Measurements from ENCODE around the gene CES2. TPM values are rescaled to one million over a fixed set of nuclear protein-coding genes. Genes with fewer than 3 reads are reported as not detected.

The CES2 gene
- total and polyA plus RNA-seq, 2 of the 8 experiments (the other 6 are each of a cell fraction or from before 2014, with no cell fraction given): 8.6 to 14.7 TPM

DNA sequence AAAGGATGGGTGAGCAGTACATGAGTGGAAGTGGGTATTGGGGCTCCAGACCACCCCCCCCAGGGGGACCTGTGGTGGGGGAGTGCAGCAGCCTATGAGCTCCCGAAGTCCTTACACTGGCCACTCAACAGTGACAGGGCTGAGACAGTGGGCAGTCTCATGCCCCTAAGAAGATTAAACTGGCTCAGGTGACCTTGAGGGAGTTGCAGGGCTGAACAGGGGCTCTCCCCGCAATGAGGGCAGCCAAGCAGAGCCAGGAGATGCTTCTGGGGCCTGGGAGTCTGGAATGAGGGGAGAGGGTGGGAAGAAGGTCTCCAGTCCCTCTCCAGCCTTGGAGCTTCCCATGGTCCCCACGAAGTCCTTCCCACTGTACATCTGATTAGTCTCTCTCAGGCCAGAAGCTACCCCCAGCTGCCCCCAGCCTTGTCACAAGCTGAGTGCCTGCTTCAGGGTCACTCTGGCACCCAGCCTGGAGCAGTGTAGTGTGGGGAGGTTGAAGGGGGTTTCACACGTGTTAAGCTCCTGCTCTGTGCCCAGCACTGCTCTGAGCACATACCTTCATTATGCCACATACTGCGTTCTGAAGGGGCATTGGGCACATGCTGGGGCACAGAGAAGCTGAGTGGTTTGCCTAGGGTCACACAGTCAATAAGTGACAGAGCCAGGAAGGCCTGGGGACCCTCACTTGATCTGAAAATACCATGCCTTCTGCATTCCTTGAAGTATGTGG lies 15.6 kb upstream of the CES2 start (continued):
- TF ChIP-seq, protein P1, sequence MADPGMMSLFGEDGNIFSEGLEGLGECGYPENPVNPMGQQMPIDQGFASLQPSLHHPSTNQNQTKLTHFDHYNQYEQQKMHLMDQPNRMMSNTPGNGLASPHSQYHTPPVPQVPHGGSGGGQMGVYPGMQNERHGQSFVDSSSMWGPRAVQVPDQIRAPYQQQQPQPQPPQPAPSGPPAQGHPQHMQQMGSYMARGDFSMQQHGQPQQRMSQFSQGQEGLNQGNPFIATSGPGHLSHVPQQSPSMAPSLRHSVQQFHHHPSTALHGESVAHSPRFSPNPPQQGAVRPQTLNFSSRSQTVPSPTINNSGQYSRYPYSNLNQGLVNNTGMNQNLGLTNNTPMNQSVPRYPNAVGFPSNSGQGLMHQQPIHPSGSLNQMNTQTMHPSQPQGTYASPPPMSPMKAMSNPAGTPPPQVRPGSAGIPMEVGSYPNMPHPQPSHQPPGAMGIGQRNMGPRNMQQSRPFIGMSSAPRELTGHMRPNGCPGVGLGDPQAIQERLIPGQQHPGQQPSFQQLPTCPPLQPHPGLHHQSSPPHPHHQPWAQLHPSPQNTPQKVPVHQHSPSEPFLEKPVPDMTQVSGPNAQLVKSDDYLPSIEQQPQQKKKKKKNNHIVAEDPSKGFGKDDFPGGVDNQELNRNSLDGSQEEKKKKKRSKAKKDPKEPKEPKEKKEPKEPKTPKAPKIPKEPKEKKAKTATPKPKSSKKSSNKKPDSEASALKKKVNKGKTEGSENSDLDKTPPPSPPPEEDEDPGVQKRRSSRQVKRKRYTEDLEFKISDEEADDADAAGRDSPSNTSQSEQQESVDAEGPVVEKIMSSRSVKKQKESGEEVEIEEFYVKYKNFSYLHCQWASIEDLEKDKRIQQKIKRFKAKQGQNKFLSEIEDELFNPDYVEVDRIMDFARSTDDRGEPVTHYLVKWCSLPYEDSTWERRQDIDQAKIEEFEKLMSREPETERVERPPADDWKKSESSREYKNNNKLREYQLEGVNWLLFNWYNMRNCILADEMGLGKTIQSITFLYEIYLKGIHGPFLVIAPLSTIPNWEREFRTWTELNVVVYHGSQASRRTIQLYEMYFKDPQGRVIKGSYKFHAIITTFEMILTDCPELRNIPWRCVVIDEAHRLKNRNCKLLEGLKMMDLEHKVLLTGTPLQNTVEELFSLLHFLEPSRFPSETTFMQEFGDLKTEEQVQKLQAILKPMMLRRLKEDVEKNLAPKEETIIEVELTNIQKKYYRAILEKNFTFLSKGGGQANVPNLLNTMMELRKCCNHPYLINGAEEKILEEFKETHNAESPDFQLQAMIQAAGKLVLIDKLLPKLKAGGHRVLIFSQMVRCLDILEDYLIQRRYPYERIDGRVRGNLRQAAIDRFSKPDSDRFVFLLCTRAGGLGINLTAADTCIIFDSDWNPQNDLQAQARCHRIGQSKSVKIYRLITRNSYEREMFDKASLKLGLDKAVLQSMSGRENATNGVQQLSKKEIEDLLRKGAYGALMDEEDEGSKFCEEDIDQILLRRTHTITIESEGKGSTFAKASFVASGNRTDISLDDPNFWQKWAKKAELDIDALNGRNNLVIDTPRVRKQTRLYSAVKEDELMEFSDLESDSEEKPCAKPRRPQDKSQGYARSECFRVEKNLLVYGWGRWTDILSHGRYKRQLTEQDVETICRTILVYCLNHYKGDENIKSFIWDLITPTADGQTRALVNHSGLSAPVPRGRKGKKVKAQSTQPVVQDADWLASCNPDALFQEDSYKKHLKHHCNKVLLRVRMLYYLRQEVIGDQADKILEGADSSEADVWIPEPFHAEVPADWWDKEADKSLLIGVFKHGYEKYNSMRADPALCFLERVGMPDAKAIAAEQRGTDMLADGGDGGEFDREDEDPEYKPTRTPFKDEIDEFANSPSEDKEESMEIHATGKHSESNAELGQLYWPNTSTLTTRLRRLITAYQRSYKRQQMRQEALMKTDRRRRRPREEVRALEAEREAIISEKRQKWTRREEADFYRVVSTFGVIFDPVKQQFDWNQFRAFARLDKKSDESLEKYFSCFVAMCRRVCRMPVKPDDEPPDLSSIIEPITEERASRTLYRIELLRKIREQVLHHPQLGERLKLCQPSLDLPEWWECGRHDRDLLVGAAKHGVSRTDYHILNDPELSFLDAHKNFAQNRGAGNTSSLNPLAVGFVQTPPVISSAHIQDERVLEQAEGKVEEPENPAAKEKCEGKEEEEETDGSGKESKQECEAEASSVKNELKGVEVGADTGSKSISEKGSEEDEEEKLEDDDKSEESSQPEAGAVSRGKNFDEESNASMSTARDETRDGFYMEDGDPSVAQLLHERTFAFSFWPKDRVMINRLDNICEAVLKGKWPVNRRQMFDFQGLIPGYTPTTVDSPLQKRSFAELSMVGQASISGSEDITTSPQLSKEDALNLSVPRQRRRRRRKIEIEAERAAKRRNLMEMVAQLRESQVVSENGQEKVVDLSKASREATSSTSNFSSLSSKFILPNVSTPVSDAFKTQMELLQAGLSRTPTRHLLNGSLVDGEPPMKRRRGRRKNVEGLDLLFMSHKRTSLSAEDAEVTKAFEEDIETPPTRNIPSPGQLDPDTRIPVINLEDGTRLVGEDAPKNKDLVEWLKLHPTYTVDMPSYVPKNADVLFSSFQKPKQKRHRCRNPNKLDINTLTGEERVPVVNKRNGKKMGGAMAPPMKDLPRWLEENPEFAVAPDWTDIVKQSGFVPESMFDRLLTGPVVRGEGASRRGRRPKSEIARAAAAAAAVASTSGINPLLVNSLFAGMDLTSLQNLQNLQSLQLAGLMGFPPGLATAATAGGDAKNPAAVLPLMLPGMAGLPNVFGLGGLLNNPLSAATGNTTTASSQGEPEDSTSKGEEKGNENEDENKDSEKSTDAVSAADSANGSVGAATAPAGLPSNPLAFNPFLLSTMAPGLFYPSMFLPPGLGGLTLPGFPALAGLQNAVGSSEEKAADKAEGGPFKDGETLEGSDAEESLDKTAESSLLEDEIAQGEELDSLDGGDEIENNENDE (IDR thresholded peaks at IDR 0.05; ENCODE audit: insufficient replicate concordance, low read length): no peak
- TF ChIP-seq HDAC6 (IDR thresholded peaks at IDR 0.05; ENCODE audit: low read depth, low read length) (no peak), MAFK (IDR thresholded peaks at IDR 0.05; ENCODE audit: low read depth, low read length) (no peak), CBX5 (IDR thresholded peaks at IDR 0.05; ENCODE audit: low read depth, low read length) (no peak), CHD2 (IDR thresholded peaks at IDR 0.05; ENCODE audit: low read length) (no peak), ZNF274 (IDR thresholded peaks at IDR 0.05; ENCODE audit: borderline replicate concordance, extremely low read depth, low read length) (no peak), SIN3A (conservative IDR thresholded peaks at IDR 0.05 in 1 of 2, IDR thresholded peaks at IDR 0.05 in 1 of 2; ENCODE audit: low read depth in 1 of 2, low read length in 2 of 2) (no peak), KDM1A (IDR thresholded peaks at IDR 0.05; ENCODE audit: borderline replicate concordance, low read length) (no peak), CREB1 (IDR thresholded peaks at IDR 0.05) (no peak), SP2 (IDR thresholded peaks at IDR 0.05; ENCODE audit: low read length) (no peak), EGR1 (IDR thresholded peaks at IDR 0.05; ENCODE audit: borderline replicate concordance, low read depth, low read length) (no peak)

Measured in H1 (cell line).